ENCODE data around the gene GRID2. TPM values are rescaled to one million over a fixed set of nuclear protein-coding genes. Genes with fewer than 3 reads are reported as not detected.

GRID2 gene
- total RNA-seq, 2 experiments from 2014 or later, result not detected

DNA sequence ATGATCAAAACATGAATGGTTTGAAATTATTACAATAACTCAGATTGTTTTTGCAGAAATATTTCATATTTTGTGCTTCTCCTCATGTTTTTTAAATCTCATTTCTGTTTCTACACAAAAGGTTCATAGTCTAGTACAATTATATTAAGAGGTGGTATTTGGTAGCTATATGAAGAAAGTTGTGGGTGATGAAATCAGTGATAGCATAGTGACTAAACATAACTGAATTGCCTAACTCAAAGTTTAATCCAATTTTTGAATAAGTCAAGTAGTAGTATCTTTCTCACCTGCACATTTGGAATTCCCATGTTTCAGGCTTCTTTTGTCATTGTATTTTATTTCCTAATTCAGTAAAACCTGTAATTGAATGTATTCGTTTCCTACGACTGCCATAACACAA is 648.7 kb downstream of the GRID2 start:
- no peak overlapping the region for H3K4me3 Mint-ChIP-seq
- intact Hi-C loops (cut with DNase I, micrococcal nuclease), result no loop called here
- no peaks in the 10 kb centered on the region for H3K4me1 Mint-ChIP-seq
- ChIA-PET POLR2A (no interaction called here), CTCF (no interaction called here)
- H3K36me3 Mint-ChIP-seq (ENCODE audit: low read depth), result no peaks in the 10 kb centered on the region
- no peak overlapping the region for H3K27ac Mint-ChIP-seq
- no peak for ATAC-seq
- no peak for DNase-seq
- H3K27me3 Mint-ChIP-seq, result no peaks in the 10 kb centered on the region
- peaks cover 16% of the 10 kb centered on the region for H3K9me3 Mint-ChIP-seq (ENCODE audit: low read depth)

GRCh38 chr4:92952897-92953296 is 649.1 kb downstream of the GRID2 start:
- no peaks in the 10 kb centered on the region for H3K4me1 Mint-ChIP-seq
- peaks cover 16% of the 10 kb centered on the region for H3K9me3 Mint-ChIP-seq (ENCODE audit: low read depth)
- CTCF ChIA-PET, result no interaction called here
- POLR2A ChIA-PET, result no interaction called here
- ATAC-seq (no peak), DNase-seq (no peak)
- no peak overlapping the region for H3K4me3 Mint-ChIP-seq
- H3K27me3 Mint-ChIP-seq, result no peaks in the 10 kb centered on the region
- H3K36me3 Mint-ChIP-seq (ENCODE audit: low read depth), result no peaks in the 10 kb centered on the region
- intact Hi-C loops (cut with DNase I, micrococcal nuclease), result no loop called here
- no peak overlapping the region for H3K27ac Mint-ChIP-seq

DNA sequence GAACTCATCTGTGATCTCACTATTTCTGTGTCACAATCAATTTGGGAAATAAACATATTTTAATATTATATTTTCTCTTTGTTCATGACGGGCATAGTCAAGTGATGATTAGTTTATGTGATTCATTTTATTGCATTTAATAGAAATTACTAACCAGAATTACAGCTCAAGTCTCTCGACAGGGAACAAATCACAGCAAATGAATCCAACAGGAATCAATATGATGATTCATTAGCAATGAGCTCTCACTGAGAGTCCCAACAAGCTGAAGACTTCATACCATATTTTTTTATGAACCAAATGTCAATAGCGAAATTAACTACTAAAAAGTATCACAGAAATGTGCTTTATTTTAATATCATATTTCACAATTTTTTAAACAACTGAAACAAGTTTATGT is 649.7 kb downstream of the GRID2 start:
- Mint-ChIP-seq H3K4me3 (no peak overlapping the region), H3K27me3 (no peaks in the 10 kb centered on the region), H3K36me3 (ENCODE audit: low read depth) (no peaks in the 10 kb centered on the region), H3K27ac (no peak overlapping the region), H3K9me3 (ENCODE audit: low read depth) (peaks cover 16% of the 10 kb centered on the region), H3K4me1 (no peaks in the 10 kb centered on the region)
- CTCF ChIA-PET, result no interaction called here
- ATAC-seq, result no peak
- no peak for DNase-seq
- POLR2A ChIA-PET, result no interaction called here
- intact Hi-C loops (cut with DNase I, micrococcal nuclease), result no loop called here

GRCh38 chr4:92961881-92962280 is 658.1 kb downstream of the GRID2 start:
- DNase-seq (no peak), ATAC-seq (no peak)
- H3K27ac Mint-ChIP-seq, result no peak overlapping the region
- CTCF ChIA-PET, result no interaction called here
- H3K4me3 Mint-ChIP-seq, result no peak overlapping the region
- intact Hi-C loops (cut with DNase I, micrococcal nuclease), result no loop called here
- H3K36me3 Mint-ChIP-seq (ENCODE audit: low read depth), result no peaks in the 10 kb centered on the region
- POLR2A ChIA-PET, result no interaction called here
- H3K4me1 Mint-ChIP-seq, result no peaks in the 10 kb centered on the region
- no peaks in the 10 kb centered on the region for H3K27me3 Mint-ChIP-seq
- peaks cover 8% of the 10 kb centered on the region for H3K9me3 Mint-ChIP-seq (ENCODE audit: low read depth)

DNA sequence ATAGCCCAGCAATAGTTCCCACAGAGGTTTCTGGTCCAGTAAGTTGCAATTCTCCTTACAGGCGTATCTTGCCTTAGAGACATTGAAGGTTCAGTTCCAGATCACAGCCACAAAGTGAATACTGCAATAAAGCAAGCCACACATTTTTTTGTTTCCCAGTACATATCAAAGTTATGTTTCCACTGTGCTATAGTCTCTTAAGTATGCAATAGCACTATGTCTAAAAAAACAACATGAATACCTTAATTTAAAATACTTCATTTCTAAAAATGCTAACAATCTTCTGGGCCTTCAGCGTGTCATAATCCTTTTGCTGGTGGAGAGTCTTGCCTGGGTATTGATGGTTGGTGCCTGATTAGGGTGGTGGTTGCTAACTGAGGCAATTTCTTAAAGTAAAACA is 659.1 kb downstream of the GRID2 start:
- intact Hi-C loops (cut with DNase I, micrococcal nuclease), result no loop called here
- Mint-ChIP-seq H3K9me3 (ENCODE audit: low read depth) (peaks cover 7% of the 10 kb centered on the region), H3K27ac (no peak overlapping the region), H3K27me3 (no peaks in the 10 kb centered on the region), H3K4me1 (no peaks in the 10 kb centered on the region), H3K36me3 (ENCODE audit: low read depth) (no peaks in the 10 kb centered on the region), H3K4me3 (no peak overlapping the region)
- ChIA-PET POLR2A (no interaction called here), CTCF (no interaction called here)
- ATAC-seq (no peak), DNase-seq (no peak)

DNA sequence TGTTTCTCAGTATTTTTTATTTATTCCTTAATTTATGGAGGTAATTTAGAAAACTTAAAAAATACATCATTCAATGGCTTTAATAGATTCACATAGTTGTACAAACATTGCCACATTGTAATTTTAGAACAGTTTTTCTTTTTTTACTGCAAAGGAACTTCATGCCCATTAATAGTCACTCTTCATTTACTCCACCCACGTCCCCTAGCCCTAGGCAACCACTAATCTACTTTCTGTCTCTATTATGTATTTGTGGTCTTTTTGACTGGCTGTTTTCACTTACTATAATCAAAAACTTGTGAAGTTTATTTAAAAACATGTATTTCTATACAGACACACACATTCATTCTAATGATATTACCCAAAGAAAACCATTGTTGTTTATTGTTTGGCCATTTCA is 664.8 kb downstream of the GRID2 start:
- POLR2A ChIA-PET, result no interaction called here
- H3K4me1 Mint-ChIP-seq, result no peaks in the 10 kb centered on the region
- ATAC-seq (no peak), DNase-seq (no peak)
- no peak overlapping the region for H3K4me3 Mint-ChIP-seq
- CTCF ChIA-PET, result no interaction called here
- intact Hi-C loops (cut with DNase I, micrococcal nuclease), result no loop called here
- H3K27me3 Mint-ChIP-seq, result no peaks in the 10 kb centered on the region
- no peak overlapping the region for H3K27ac Mint-ChIP-seq
- peaks cover 2% of the 10 kb centered on the region for H3K9me3 Mint-ChIP-seq (ENCODE audit: low read depth)
- no peaks in the 10 kb centered on the region for H3K36me3 Mint-ChIP-seq (ENCODE audit: low read depth)

DNA sequence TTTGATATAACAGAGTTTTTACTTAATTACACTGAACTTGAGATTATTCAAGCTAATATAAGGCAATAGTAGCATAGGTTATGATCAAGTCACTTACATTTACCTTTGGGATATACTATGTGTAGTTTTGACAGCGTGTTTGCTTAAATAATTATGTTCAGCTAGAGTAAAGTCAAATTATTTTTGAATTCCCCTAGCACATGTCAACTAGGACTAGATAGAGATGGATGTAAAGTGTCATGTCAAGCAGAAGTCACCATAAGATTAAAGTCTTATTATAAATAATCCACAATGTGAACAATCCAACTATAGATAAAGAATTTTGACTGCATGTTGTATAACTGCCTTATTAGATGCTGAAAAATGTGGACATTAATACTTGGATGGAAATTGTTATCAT is 665.2 kb downstream of the GRID2 start:
- no peak overlapping the region for H3K4me3 Mint-ChIP-seq
- H3K4me1 Mint-ChIP-seq, result no peaks in the 10 kb centered on the region
- H3K27ac Mint-ChIP-seq, result no peak overlapping the region
- CTCF ChIA-PET, result no interaction called here
- POLR2A ChIA-PET, result no interaction called here
- ATAC-seq (no peak), DNase-seq (no peak)
- no peaks in the 10 kb centered on the region for H3K27me3 Mint-ChIP-seq
- no peaks in the 10 kb centered on the region for H3K36me3 Mint-ChIP-seq (ENCODE audit: low read depth)
- intact Hi-C loops (cut with DNase I, micrococcal nuclease), result no loop called here
- H3K9me3 Mint-ChIP-seq (ENCODE audit: low read depth), result peaks cover 5% of the 10 kb centered on the region

- POLR2A ChIA-PET, result no interaction called here
- no peak for ATAC-seq
- no peak overlapping the region for H3K4me3 Mint-ChIP-seq
Measured at GRCh38 chr4:92969650-92970379, 666.0 kb downstream of the GRID2 start.

GRCh38 chr4:92970996-92971395 is 667.2 kb downstream of the GRID2 start:
- peaks cover 6% of the 10 kb centered on the region for H3K9me3 Mint-ChIP-seq (ENCODE audit: low read depth)
- no peak for ATAC-seq

More at GRCh38 chr4:92969650-92970379, 666.0 kb downstream of the GRID2 start:
- peaks cover 6% of the 10 kb centered on the region for H3K9me3 Mint-ChIP-seq (ENCODE audit: low read depth)
- CTCF ChIA-PET, result no interaction called here
- intact Hi-C loops (cut with DNase I, micrococcal nuclease), result no loop called here
- DNase-seq, result no peak
- no peaks in the 10 kb centered on the region for H3K4me1 Mint-ChIP-seq
- H3K36me3 Mint-ChIP-seq (ENCODE audit: low read depth), result no peaks in the 10 kb centered on the region
- H3K27me3 Mint-ChIP-seq, result no peaks in the 10 kb centered on the region
- no peak overlapping the region for H3K27ac Mint-ChIP-seq

GRCh38 chr4:92988301-92988700 is 684.5 kb downstream of the GRID2 start:
- Mint-ChIP-seq H3K27ac (no peak overlapping the region), H3K27me3 (no peaks in the 10 kb centered on the region)
- CTCF ChIA-PET, result no interaction called here

More at GRCh38 chr4:92970996-92971395, 667.2 kb downstream of the GRID2 start:
- no peak overlapping the region for H3K27ac Mint-ChIP-seq
- no peak overlapping the region for H3K4me3 Mint-ChIP-seq
- ChIA-PET CTCF (no interaction called here), POLR2A (no interaction called here)
- DNase-seq, result no peak
- H3K4me1 Mint-ChIP-seq, result no peaks in the 10 kb centered on the region
- no peaks in the 10 kb centered on the region for H3K36me3 Mint-ChIP-seq (ENCODE audit: low read depth)
- intact Hi-C loops (cut with DNase I, micrococcal nuclease), result no loop called here
- H3K27me3 Mint-ChIP-seq, result no peaks in the 10 kb centered on the region

GRCh38 chr4:92992758-92993157 is 689.0 kb downstream of the GRID2 start:
- intact Hi-C loops (cut with DNase I, micrococcal nuclease), result no loop called here
- H3K4me1 Mint-ChIP-seq, result no peaks in the 10 kb centered on the region
- CTCF ChIA-PET, result no interaction called here
- H3K36me3 Mint-ChIP-seq (ENCODE audit: low read depth), result no peaks in the 10 kb centered on the region
- POLR2A ChIA-PET, result no interaction called here
- H3K27me3 Mint-ChIP-seq, result no peaks in the 10 kb centered on the region
- H3K9me3 Mint-ChIP-seq (ENCODE audit: low read depth), result peaks cover 3% of the 10 kb centered on the region
- DNase-seq (no peak), ATAC-seq (no peak)
- H3K4me3 Mint-ChIP-seq, result no peak overlapping the region
- H3K27ac Mint-ChIP-seq, result no peak overlapping the region

More at GRCh38 chr4:92988301-92988700, 684.5 kb downstream of the GRID2 start:
- no peaks in the 10 kb centered on the region for H3K4me1 Mint-ChIP-seq
- DNase-seq (no peak), ATAC-seq (no peak)
- H3K9me3 Mint-ChIP-seq (ENCODE audit: low read depth), result peaks cover 2% of the 10 kb centered on the region
- intact Hi-C loops (cut with DNase I, micrococcal nuclease), result no loop called here
- no peaks in the 10 kb centered on the region for H3K36me3 Mint-ChIP-seq (ENCODE audit: low read depth)
- H3K4me3 Mint-ChIP-seq, result no peak overlapping the region
- POLR2A ChIA-PET, result no interaction called here

- Mint-ChIP-seq H3K36me3 (ENCODE audit: low read depth) (no peaks in the 10 kb centered on the region), H3K9me3 (ENCODE audit: low read depth) (peaks cover 3% of the 10 kb centered on the region), H3K4me3 (no peak overlapping the region), H3K27ac (no peak overlapping the region), H3K4me1 (no peaks in the 10 kb centered on the region), H3K27me3 (no peaks in the 10 kb centered on the region)
- POLR2A ChIA-PET, result no interaction called here
- ATAC-seq (no peak), DNase-seq (no peak)
- CTCF ChIA-PET, result no interaction called here
- intact Hi-C loops (cut with DNase I, micrococcal nuclease), result no loop called here
Measured at GRCh38 chr4:92994727-92995126, 691.0 kb downstream of the GRID2 start.

DNA sequence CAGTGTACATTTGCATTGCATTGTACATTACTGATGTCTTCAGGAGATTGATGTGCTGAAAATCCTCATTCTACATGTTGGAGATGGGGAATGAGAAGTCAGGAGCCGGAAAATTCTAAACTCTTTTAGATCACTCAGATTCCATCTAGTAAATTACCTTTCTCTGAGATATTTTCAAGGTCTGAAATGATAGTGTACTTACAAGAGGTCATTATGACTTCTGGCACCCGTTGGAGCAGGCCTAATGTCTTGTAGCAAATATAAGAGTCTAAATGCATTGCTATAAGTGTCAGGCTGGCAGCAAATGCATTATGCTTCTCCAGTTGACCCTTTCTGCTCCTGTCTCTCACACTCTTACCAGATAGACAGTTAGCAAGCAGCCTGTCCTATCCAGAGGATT is 692.8 kb downstream of the GRID2 start:
- ChIA-PET POLR2A (no interaction called here), CTCF (no interaction called here)
- peaks cover 3% of the 10 kb centered on the region for H3K9me3 Mint-ChIP-seq (ENCODE audit: low read depth)
- no peak for DNase-seq
- no peaks in the 10 kb centered on the region for H3K4me1 Mint-ChIP-seq
- intact Hi-C loops (cut with DNase I, micrococcal nuclease), result no loop called here
- H3K4me3 Mint-ChIP-seq, result no peak overlapping the region
- H3K36me3 Mint-ChIP-seq (ENCODE audit: low read depth), result no peaks in the 10 kb centered on the region
- ATAC-seq, result no peak
- H3K27me3 Mint-ChIP-seq, result no peaks in the 10 kb centered on the region
- no peak overlapping the region for H3K27ac Mint-ChIP-seq

Measured in activated CD4-positive, alpha-beta T cell treated with anti-CD3 and anti-CD28 coated beads for 36 hours (primary cell).